Nephron (organoid): Measurements from ENCODE around the gene CENPP.
A peak's percentile ranks its signal among the peaks of the same experiment; 100 is the strongest.

Source experiments
- H3K27ac Mint-ChIP-seq, 3 experiments: 2 replicates each; pipeline ENCODE4 v1.8.0; 2020; ENCODE audit warnings: mixed read lengths in 3 of 3, mild to moderate bottlenecking in 2 of 3, moderate library complexity in 1 of 3
- H3K27me3 Mint-ChIP-seq: 2 replicates; pipeline ENCODE4 v1.8.0; 2021; ENCODE audit warnings: low read depth, mild to moderate bottlenecking, moderate library complexity, mixed read lengths
- H3K36me3 Mint-ChIP-seq: 2 replicates; pipeline ENCODE4 v1.8.0; 2020; ENCODE audit warnings: low read depth, mixed read lengths
- H3K4me1 Mint-ChIP-seq: 2 replicates; pipeline ENCODE4 v1.8.0; 2020; ENCODE audit warnings: mixed read lengths
- H3K4me3 Mint-ChIP-seq, 3 experiments: 2 replicates each; pipeline ENCODE4 v1.8.0; 2020; ENCODE audit warnings: mild to moderate bottlenecking in 3 of 3, mixed read lengths in 3 of 3, moderate library complexity in 2 of 3
- H3K9me3 Mint-ChIP-seq: 2 replicates; pipeline ENCODE4 v1.8.0; 2020; ENCODE audit warnings: mixed read lengths
- CTCF ChIP-seq, 3 experiments: fragments of 200-600 bp; sonication (generic); IDR thresholded peaks; one replicate each; pipeline ENCODE4 v1.5.0; 2021; ENCODE audit warnings: antibody characterized with exemption in 3 of 3; ENCODE audit not compliant: unreplicated experiment in 3 of 3

CENPP gene

GRCh38 chr9:92595930-92596329 is 270.2 kb downstream of the CENPP start:
- H3K27me3 Mint-ChIP-seq: no peaks in the 10 kb centered on the region
- H3K27ac Mint-ChIP-seq: no peak overlapping the region
- peaks cover 40% of the 10 kb centered on the region for H3K4me1 Mint-ChIP-seq
- no peaks in the 10 kb centered on the region for H3K9me3 Mint-ChIP-seq
- H3K36me3 Mint-ChIP-seq: no peaks in the 10 kb centered on the region
- H3K4me3 Mint-ChIP-seq: no peak overlapping the region
- no peak for TF ChIP-seq CTCF (IDR thresholded peaks at IDR 0.05; ENCODE audit: unreplicated experiment in 3 of 3)

GRCh38 chr9:92598382-92598781 is 272.6 kb downstream of the CENPP start:
- peaks cover 9% of the 10 kb centered on the region for H3K9me3 Mint-ChIP-seq
- TF ChIP-seq CTCF (IDR thresholded peaks at IDR 0.05; ENCODE audit: unreplicated experiment in 3 of 3): no peak
- H3K4me1 Mint-ChIP-seq: peaks cover 45% of the 10 kb centered on the region
- no peaks in the 10 kb centered on the region for H3K27me3 Mint-ChIP-seq
- H3K27ac Mint-ChIP-seq: peak overlapping the region in 2 of 3 experiments; percentile 64 to 73
- no peak overlapping the region for H3K4me3 Mint-ChIP-seq
- no peaks in the 10 kb centered on the region for H3K36me3 Mint-ChIP-seq

- Mint-ChIP-seq H3K27ac (peak overlapping the region; percentile 71 to 89 (median 82)), H3K9me3 (peaks cover 19% of the 10 kb centered on the region), H3K4me3 (no peak overlapping the region), H3K4me1 (peaks cover 39% of the 10 kb centered on the region), H3K36me3 (no peaks in the 10 kb centered on the region), H3K27me3 (no peaks in the 10 kb centered on the region)
- TF ChIP-seq CTCF (IDR thresholded peaks at IDR 0.05; ENCODE audit: unreplicated experiment in 3 of 3): no peak
Measured at GRCh38 chr9:92599938-92600461, 274.2 kb downstream of the CENPP start.

GRCh38 chr9:92600462-92601261 is 274.9 kb downstream of the CENPP start:
- no peak overlapping the region for H3K4me3 Mint-ChIP-seq
- H3K9me3 Mint-ChIP-seq: peaks cover 24% of the 10 kb centered on the region
- H3K27ac Mint-ChIP-seq: peak overlapping the region; percentile 71 to 89 (median 82)
- peaks cover 4% of the 10 kb centered on the region for H3K36me3 Mint-ChIP-seq
- no peaks in the 10 kb centered on the region for H3K27me3 Mint-ChIP-seq
- H3K4me1 Mint-ChIP-seq: peaks cover 39% of the 10 kb centered on the region
- no peak for TF ChIP-seq CTCF (IDR thresholded peaks at IDR 0.05; ENCODE audit: unreplicated experiment in 3 of 3)

- TF ChIP-seq CTCF (IDR thresholded peaks at IDR 0.05; ENCODE audit: unreplicated experiment in 3 of 3): no peak
- H3K4me3 Mint-ChIP-seq: no peak overlapping the region
- H3K4me1 Mint-ChIP-seq: peaks cover 39% of the 10 kb centered on the region
- peaks cover 24% of the 10 kb centered on the region for H3K9me3 Mint-ChIP-seq
- no peaks in the 10 kb centered on the region for H3K27me3 Mint-ChIP-seq
- H3K36me3 Mint-ChIP-seq: peaks cover 4% of the 10 kb centered on the region
- peak overlapping the region; percentile 37 to 83 (median 82) for H3K27ac Mint-ChIP-seq
Measured at GRCh38 chr9:92601451-92601850, 275.7 kb downstream of the CENPP start.

GRCh38 chr9:92602413-92602812 is 276.7 kb downstream of the CENPP start:
- TF ChIP-seq CTCF (IDR thresholded peaks at IDR 0.05; ENCODE audit: unreplicated experiment in 3 of 3): no peak
- H3K27me3 Mint-ChIP-seq: no peaks in the 10 kb centered on the region
- peak overlapping the region in 1 of 3 experiments; percentile 2 for H3K27ac Mint-ChIP-seq
- H3K9me3 Mint-ChIP-seq: peaks cover 24% of the 10 kb centered on the region
- peaks cover 4% of the 10 kb centered on the region for H3K36me3 Mint-ChIP-seq
- peaks cover 38% of the 10 kb centered on the region for H3K4me1 Mint-ChIP-seq
- no peak overlapping the region for H3K4me3 Mint-ChIP-seq
